Measurements from ENCODE around the gene KLF12.

The KLF12 gene

DNA sequence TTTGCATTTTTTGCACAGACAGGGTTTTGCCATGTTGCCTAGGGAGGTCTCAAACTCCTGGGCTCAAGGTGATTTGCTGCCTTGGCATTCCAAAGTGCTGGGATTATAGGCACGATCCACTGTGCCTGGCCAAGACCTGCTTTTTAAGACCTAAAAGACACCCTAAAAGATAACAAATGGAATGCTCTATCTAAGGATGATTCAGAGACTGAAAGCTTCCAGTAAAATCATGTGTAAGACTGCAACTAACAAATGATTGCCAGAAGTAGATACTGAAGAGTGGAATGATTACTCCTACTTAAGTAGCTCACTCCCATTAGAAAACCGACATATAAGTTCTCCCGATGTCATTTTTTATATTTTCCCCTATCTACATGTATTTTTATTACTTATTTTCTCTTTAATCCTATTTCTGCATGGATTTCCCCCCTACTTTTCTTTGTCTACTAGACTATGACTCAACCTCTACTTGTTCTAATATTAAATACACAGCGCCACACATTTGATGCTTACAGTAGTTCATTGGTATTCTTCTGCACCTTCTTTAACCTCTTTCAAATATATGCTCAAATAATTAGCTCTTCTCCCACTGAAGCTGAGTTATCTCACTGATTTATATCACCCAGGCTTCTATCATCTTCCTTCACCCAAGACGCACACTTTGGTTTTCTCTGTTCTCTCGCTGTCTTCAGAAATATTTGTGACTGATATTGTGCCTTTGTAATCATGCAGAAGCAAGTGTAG is 32.2 kb upstream of the KLF12 start:
- TF ChIP-seq, protein P1, sequence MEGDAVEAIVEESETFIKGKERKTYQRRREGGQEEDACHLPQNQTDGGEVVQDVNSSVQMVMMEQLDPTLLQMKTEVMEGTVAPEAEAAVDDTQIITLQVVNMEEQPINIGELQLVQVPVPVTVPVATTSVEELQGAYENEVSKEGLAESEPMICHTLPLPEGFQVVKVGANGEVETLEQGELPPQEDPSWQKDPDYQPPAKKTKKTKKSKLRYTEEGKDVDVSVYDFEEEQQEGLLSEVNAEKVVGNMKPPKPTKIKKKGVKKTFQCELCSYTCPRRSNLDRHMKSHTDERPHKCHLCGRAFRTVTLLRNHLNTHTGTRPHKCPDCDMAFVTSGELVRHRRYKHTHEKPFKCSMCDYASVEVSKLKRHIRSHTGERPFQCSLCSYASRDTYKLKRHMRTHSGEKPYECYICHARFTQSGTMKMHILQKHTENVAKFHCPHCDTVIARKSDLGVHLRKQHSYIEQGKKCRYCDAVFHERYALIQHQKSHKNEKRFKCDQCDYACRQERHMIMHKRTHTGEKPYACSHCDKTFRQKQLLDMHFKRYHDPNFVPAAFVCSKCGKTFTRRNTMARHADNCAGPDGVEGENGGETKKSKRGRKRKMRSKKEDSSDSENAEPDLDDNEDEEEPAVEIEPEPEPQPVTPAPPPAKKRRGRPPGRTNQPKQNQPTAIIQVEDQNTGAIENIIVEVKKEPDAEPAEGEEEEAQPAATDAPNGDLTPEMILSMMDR (IDR thresholded peaks at IDR 0.05; ENCODE audit: insufficient read depth, missing control alignments), result no peak
- FAIRE-seq, result no peak
- no peak for DNase-seq (ENCODE audit: insufficient read length, low spot score)

DNA sequence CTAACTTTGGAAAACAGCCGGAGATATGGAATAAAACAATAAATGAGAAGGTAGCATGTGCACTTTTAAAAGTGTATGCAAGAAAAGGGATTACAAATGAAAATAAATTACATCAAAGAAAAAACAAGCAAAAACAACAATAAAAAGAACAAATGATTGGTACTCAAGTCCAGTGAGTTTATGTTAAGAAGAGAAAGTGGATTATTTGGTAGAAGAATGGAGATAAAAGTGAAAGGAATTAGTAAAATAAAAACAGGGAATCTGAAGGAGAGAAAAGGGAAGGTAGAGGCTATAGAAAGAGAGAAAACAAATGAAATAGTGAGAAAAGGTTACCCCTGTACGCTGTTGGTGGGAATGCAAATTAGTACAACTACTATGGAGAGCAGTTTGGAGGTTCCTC is 28.6 kb upstream of the KLF12 start:
- DNase-seq (ENCODE audit: insufficient read length, low spot score) (no peak), FAIRE-seq (no peak)
- TF ChIP-seq, protein P1 (IDR thresholded peaks at IDR 0.05; ENCODE audit: insufficient read depth, missing control alignments), result no peak

DNA sequence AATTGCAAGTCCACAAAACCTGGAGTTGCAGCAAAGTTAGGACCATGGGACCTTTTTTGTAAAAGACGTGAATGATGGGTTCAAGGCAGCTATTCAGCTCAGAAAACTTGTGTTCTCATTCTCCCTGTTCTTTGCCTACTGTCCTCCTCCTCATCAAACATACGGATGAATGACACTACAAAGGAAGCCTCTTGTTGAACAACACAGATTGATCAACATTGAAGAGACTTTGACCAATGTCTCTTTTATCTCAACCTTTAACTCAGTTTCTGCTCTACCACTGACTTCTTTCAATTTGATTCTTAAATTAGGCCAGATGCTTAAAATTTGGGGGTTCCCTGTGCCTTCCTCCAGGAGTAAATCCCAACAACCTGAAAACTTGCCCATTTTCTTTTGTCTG is 27.9 kb upstream of the KLF12 start:
- FAIRE-seq (no peak), DNase-seq (ENCODE audit: insufficient read length, low spot score) (no peak)
- TF ChIP-seq, protein P1 (IDR thresholded peaks at IDR 0.05; ENCODE audit: insufficient read depth, missing control alignments), result no peak

DNA sequence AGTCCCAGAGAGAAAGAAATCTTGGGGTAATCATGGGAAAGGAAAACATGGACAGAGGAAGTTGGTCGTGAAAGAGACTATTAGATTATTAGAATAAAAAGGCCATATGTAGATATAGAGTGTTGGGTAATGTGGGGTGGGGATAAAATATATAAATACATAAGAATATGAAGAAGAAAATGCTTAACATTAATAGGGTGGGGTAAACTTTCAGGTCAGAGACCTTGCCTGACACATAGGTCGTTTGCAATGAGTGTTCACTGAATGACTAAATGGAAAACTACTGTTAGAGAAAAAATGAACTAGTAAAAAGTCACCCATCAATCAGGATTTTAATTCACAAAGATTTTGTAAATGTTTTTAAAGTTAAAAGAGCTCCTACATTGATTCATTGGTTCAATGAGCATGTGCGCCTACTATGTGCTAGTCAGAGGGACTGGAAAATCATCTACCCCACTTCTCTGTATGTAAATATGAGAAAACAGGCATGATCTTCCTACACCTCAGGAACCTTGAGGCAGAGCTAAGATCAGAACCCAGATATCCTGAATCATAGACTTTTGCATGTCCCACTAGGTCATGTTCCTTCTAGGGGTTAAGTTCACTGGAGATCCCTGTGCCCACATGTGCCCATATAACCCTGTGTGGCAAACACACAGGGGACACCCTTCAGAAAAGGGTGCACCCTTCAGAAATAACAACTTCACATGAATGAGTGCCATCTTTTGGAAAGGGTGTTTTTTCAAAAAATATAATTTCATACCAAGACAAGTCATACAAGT is 24.6 kb upstream of the KLF12 start:
- TF ChIP-seq, protein P1 (IDR thresholded peaks at IDR 0.05; ENCODE audit: insufficient read depth, missing control alignments), result no peak
- FAIRE-seq, result no peak
- DNase-seq (ENCODE audit: insufficient read length, low spot score), result no peak

DNA sequence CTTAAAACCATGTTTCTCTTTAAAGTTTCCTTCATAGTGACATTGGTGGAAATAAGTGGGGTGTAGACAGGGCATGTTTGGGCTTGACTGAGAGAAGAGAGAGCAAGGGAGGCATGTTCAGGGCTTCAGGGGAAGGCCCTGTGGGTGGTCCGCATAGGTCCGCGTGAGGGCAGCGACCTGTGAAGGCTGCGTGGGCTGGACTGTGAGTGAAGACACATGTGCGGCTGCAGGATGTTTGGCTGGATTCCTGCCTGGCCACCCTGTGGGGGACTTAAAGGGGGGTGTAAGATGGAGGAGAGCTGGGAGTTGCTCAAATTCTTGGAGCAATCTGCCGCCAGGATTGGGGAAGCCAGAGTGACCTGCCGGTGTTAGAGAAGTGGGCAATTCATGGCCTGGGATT is 23.8 kb upstream of the KLF12 start:
- TF ChIP-seq, protein P1 (IDR thresholded peaks at IDR 0.05; ENCODE audit: insufficient read depth, missing control alignments), result no peak
- FAIRE-seq (no peak), DNase-seq (ENCODE audit: insufficient read length, low spot score) (no peak)

DNA sequence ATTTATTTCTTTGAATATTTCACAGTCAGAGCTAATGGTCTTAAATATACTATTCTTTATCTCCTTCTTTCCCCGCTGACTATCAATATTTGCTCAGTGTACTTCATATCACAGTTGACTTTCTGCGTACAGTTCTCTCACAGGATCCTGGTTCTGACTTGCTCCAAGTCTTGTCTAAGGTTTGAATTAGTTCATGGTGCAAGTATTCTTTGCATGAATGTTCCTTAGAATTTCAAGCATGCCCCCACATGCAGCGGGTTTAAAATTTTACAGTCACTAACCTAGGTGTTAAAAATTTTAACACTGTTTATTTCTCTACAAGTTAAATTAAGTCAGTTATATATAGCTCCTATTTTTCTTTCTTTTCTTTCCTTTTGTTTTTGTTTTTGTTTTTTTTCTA is 20.8 kb upstream of the KLF12 start:
- FAIRE-seq (no peak), DNase-seq (ENCODE audit: insufficient read length, low spot score) (no peak)
- TF ChIP-seq, protein P1 (IDR thresholded peaks at IDR 0.05; ENCODE audit: insufficient read depth, missing control alignments), result no peak

DNA sequence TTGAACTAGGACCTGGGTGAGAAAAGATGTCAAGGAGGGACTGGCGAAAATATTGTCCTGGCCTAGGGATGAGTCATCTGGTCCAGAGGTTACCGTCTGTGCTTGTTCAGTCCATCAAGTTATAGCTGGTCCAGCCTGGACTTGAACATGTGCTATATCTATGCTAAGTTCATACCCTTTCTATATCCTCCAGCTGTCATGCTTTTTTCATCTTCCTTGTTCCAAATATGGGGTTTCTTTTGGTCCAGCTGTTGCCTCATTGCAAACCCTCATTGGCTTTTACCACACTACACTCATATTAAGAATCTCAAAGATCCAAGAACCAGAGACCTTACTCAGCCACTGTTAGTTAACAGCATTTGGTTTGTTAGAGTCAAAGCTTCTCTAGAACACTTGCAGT is 19.1 kb upstream of the KLF12 start:
- TF ChIP-seq, protein P1 (IDR thresholded peaks at IDR 0.05; ENCODE audit: insufficient read depth, missing control alignments), result no peak
- DNase-seq (ENCODE audit: insufficient read length, low spot score) (no peak), FAIRE-seq (no peak)

Data from D721Med (cell line).